ENCODE results near the gene C4A.
"Not testable (repeated sequence)": the region's sequence is repeated elsewhere in the genome, so short reads cannot be mapped to it uniquely, and the experiment has no call there.

GRCh38 chr6:31989363-31989762, 7.5 kb downstream of the C4A start:
- TF ChIP-seq, protein P1, sequence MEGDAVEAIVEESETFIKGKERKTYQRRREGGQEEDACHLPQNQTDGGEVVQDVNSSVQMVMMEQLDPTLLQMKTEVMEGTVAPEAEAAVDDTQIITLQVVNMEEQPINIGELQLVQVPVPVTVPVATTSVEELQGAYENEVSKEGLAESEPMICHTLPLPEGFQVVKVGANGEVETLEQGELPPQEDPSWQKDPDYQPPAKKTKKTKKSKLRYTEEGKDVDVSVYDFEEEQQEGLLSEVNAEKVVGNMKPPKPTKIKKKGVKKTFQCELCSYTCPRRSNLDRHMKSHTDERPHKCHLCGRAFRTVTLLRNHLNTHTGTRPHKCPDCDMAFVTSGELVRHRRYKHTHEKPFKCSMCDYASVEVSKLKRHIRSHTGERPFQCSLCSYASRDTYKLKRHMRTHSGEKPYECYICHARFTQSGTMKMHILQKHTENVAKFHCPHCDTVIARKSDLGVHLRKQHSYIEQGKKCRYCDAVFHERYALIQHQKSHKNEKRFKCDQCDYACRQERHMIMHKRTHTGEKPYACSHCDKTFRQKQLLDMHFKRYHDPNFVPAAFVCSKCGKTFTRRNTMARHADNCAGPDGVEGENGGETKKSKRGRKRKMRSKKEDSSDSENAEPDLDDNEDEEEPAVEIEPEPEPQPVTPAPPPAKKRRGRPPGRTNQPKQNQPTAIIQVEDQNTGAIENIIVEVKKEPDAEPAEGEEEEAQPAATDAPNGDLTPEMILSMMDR (IDR thresholded peaks at IDR 0.05), result not testable (repeated sequence)
- TF ChIP-seq POLR2A (IDR thresholded peaks at IDR 0.05), result not testable (repeated sequence)
